MV-4-11 (cell line): ENCODE results near the gene KCNH1.
A peak's percentile ranks its signal among the peaks of the same experiment; 100 is the strongest.
"Not testable (repeated sequence)": the region's sequence is repeated elsewhere in the genome, so short reads cannot be mapped to it uniquely, and the experiment has no call there.

Experiments
- DNase-seq: peaks from one replicate; lab custom pipeline; 2025; lab: John Stamatoyannopoulos, UW

Gene KCNH1

GRCh38 chr1:210681158-210681557, 452.8 kb downstream of the KCNH1 start:
- DNase-seq, result peak; percentile 88

- DNase-seq, result no peak
Measured at GRCh38 chr1:210678306-210678705, 455.6 kb downstream of the KCNH1 start.

- DNase-seq, result no peak
Measured at GRCh38 chr1:210677533-210677932, 456.4 kb downstream of the KCNH1 start.

GRCh38 chr1:210676539-210676938, 457.4 kb downstream of the KCNH1 start:
- DNase-seq, result no peak

GRCh38 chr1:210674151-210674550, 459.8 kb downstream of the KCNH1 start:
- DNase-seq, result no peak

- no peak for DNase-seq
Measured at GRCh38 chr1:210669951-210670350, 464.0 kb downstream of the KCNH1 start.

GRCh38 chr1:210663730-210664573, 470.0 kb downstream of the KCNH1 start:
- DNase-seq, result no peak

GRCh38 chr1:210662291-210663050, 471.5 kb downstream of the KCNH1 start:
- DNase-seq, result no peak

GRCh38 chr1:210661520-210661919, 472.4 kb downstream of the KCNH1 start:
- DNase-seq, result not testable (repeated sequence)

GRCh38 chr1:210657806-210658205, 476.1 kb downstream of the KCNH1 start:
- no peak for DNase-seq

GRCh38 chr1:210655511-210655910, 478.4 kb downstream of the KCNH1 start:
- no peak for DNase-seq

GRCh38 chr1:210654176-210654981, 479.6 kb downstream of the KCNH1 start:
- DNase-seq, result no peak

- DNase-seq, result peak; percentile 1
Measured at GRCh38 chr1:210653771-210654170, 480.2 kb downstream of the KCNH1 start.

- no peak for DNase-seq
Measured at GRCh38 chr1:210652329-210652954, 481.5 kb downstream of the KCNH1 start.

GRCh38 chr1:210650403-210650802, 483.5 kb downstream of the KCNH1 start:
- DNase-seq, result no peak

- DNase-seq, result no peak
Measured at GRCh38 chr1:210648588-210649269, 485.2 kb downstream of the KCNH1 start.

GRCh38 chr1:210647406-210648333, 486.3 kb downstream of the KCNH1 start:
- no peak for DNase-seq

- peak; percentile 14 for DNase-seq
Measured at GRCh38 chr1:210646258-210646616, 487.7 kb downstream of the KCNH1 start.

GRCh38 chr1:210645582-210646257, 488.2 kb downstream of the KCNH1 start:
- no peak for DNase-seq

- DNase-seq, result no peak
Measured at GRCh38 chr1:210641582-210641981, 492.4 kb downstream of the KCNH1 start.
